ENCODE measurements around the gene R3HDM4.

The R3HDM4 gene

DNA sequence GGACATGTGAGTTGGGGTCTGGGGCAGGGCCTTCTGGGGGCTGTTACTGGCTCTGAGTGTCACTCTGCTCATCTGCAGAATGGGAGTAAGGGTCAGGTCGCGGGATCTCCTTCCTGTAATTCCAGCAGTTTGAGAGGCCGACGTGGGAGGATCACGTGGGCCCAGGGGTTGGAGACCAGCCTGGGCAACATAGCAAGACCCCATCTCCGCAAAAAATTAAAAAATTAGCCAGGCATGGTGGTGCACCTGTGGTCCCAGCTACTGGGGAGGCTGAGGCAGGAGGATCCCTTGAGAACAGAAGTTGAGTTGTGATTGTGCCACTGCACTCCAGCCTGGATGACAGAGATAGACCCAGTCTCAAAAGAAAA, 16.9 kb upstream of the R3HDM4 start:
- no peak for DNase-seq
- ATAC-seq: no peak

- no peak for ATAC-seq
- DNase-seq: no peak
These were observed 16.3 kb upstream of the R3HDM4 start for GRCh38 chr19:929203-929890.

- DNase-seq (no peak), ATAC-seq (no peak)
These were observed 15.6 kb upstream of the R3HDM4 start for GRCh38 chr19:928471-929202.

DNA sequence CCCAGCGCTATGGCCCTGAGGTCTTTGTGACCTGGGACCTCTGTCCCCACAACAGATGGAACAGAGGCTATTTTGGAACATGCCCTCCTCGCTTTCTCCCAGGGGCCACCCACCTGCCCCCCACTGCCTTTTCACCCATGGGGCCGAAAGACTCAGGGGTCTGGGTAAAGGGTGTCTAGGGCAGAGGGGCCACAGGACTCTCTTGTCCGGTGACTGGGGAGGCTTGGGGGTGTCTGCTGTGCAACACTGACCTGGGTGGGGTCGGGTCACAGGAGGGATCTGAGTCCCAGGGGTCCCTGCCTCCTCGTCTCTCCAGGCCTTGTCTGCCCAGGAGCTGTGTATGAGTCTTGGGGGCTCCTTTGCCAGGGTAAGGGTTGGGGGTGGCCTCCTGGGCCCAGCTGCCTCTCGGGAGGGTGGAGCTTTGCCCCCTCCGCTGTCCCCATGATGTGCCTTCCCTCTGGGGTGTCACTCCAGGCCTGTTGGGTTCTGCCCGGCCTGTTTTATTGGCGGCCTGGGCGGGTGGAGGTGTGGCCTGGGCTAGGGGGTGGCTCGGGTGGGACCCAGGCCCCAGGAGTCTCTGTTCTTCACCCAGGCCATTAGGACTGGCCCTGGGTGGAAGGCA, 14.9 kb upstream of the R3HDM4 start:
- DNase-seq (no peak), ATAC-seq (no peak)

GRCh38 chr19:927351-927779, 14.3 kb upstream of the R3HDM4 start:
- DNase-seq (no peak), ATAC-seq (no peak)

DNA sequence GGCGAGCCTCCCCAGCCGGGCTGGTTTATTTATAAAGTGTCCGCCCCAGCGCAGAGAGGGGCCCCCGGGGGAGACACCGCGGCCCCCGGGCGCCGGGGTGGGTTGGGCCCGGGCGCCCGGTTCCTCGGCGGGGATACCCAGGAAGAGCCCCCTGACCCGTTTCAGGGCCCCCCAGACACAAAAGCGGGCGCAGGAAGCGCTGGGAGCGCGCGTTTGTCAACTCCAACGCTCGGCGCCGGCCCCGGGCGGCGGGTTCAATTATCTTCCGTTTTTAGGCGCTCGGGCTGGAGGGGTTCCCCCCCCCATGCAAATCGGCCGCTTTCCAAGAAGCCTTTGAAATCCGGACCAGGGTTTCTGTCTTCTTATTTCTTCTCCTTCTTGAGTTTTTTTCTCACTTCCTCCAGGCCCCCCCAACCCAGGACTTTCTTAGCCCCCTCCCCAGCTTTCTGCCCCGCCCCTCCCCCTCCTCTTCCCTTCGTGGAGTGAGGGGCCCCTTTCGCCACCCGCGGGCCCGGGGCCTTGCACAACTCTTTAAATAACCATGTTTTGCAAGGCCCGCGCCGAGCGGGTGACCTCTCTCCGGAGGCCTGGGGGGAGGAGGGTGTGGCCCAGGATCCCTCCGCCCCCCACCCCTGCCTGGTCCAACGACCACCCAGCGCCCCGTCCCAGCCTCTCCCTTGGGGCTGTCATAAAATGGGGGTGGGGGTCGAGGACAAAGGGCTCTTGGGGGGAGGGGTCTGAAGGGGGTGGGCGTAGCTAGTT, 13.8 kb upstream of the R3HDM4 start:
- ATAC-seq: no peak
- peak; percentile 78 for DNase-seq

GRCh38 chr19:926323-926588, 13.2 kb upstream of the R3HDM4 start:
- DNase-seq (no peak), ATAC-seq (no peak)

- ATAC-seq (peak; percentile 65), DNase-seq (peak; percentile 82)
These were observed 12.7 kb upstream of the R3HDM4 start, which contains the start of gene ARID3A for GRCh38 chr19:925526-926322. Gene ARID3A (plus strand): TSS chr19:926035. CDS start chr19:929529, 3,494 bp downstream.

DNA sequence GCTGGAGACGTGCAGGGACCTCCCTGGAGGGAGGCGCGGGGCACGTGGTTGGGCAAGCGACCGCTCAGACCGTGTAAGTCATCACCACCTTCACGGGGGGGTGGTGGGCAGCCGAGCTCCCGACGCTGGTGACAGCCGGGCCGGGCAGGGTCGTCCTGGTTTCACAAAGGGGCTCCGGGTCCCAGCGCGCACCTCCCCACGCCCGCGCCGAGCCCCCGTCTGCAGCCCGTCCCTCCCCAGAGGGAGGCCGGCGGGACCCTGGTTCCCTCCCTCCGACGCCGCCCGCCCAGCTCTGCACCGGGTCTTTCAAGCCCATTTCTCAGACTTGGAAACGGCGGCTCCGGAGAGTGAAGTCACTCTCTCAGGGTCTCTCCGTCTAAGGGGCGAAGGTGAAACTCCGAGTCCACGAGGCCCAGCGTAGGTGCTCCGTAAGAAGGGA, 12.1 kb upstream of the R3HDM4 start:
- ATAC-seq (peak; percentile 62), DNase-seq (peak; percentile 55)

DNA sequence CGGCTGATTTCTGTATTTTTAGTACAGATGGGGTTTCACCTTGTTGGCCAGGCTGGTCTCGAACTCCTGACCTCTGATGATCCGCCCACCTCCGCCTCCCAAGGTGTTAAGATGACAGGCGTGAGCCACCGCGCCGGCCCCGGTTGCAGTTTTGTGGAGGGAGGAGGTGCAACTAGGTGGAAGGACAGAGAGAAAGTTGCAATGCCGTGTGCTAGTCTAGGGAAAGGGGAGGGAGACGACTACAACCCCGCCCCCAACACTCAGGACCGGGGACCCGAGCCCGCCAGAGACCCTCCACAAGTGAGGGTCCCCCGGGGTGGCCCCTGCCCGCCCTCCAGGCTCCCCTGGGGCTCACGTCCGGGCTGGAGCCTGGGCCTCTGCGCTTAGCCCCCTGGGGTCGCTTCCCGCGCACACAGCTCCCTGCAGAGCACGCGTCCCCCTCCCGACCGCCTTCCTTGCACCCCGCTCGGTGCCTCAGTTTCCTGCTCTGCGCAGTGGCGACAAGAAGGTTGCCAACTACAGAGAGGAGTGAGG, 11.6 kb upstream of the R3HDM4 start:
- no peak for ATAC-seq
- DNase-seq: peak; percentile 67

DNA sequence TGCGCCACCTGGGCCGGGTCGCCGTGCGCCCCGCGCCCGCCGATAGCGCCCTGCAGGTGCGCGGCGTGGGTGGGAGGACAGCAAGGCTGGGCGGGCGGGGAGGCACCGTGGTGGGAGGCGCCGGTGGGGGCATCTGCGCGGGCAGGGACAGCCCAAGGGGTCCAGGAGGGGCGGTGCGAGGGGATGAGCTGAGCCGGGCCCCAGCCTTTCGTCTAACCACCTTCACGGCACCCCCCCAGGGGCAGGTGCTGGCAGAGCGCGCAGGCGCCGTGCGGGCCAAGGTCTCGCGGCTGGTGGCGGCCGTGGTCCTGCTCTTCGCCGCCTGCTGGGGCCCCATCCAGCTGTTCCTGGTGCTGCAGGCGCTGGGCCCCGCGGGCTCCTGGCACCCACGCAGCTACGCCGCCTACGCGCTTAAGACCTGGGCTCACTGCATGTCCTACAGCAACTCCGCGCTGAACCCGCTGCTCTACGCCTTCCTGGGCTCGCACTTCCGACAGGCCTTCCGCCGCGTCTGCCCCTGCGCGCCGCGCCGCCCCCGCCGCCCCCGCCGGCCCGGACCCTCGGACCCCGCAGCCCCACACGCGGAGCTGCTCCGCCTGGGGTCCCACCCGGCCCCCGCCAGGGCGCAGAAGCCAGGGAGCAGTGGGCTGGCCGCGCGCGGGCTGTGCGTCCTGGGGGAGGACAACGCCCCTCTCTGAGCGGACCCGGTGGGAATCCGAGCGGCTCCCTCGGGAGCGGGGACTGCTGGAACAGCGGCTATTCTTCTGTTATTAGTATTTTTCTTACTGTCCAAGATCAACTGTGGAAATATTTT, 7.2 kb upstream of the R3HDM4 start:
- ATAC-seq: peak; percentile 47

DNA sequence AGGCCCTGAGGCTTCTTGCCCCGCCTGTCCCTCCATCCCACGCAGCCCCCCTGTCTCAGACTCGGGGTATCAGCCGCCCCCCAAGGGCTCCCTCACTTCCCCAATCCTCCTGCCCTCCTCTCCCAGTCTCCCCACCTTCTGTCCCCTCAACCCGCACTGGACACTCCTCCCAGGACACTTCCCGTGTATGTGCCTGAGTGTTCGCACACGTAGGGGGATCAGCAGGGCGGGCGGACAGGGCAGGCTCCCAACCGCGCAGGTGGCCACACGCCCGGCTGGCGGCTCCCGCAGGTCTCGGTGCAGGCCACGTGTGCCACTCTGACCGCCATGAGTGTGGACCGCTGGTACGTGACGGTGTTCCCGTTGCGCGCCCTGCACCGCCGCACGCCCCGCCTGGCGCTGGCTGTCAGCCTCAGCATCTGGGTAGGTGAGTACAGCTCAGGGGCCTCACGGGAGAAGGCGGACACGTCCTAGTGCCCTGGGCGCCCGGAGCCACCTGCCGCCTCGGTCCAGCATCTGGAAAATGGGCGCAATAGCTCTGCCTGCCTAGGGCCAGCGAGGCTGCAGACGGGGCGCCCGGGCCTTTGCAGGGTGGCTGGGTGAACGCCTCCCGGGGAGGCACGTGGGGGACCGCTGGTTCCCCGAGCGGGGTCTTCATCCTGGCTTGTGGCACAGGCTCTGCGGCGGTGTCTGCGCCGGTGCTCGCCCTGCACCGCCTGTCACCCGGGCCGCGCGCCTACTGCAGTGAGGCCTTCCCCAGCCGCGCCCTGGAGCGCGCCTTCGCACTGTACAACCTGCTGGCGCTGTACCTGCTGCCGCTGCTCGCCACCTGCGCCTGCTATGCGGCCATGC, 6.4 kb upstream of the R3HDM4 start:
- ATAC-seq: peak; percentile 11
- peak; percentile 56 for DNase-seq

More for the DNA sequence above, 7.2 kb upstream of the R3HDM4 start:
- DNase-seq: peak; percentile 71

DNA sequence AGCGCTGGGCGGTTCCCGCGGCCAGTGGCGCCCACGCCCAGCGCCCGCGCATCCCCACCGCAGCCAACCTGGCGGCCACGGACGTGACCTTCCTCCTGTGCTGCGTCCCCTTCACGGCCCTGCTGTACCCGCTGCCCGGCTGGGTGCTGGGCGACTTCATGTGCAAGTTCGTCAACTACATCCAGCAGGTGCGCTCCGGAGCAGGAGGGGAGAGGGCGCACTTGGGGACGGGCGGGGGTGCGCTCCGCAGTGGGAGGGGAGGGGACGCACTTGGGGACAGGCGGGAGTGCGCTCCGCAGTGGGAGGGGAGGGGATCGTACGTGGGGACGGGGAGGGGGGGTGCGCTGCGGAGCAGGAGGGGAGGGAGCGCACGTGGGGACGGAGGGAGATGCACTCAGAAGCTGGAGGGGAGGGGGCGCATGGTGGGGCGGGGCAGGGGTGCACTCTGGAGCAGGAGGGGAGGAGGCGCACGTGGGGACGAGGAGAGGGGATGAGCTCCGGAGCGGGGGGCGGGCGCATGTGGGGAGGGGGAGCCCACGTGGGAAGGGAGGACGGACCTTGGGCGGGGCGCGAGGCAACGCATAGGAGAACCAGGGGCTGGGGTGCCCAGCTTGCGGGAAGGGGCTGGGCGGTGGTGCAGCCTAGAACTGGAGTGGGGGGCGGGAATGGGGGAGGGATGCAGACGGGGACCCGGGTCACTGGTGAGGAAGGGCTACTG, 5.6 kb upstream of the R3HDM4 start:
- DNase-seq (peak; percentile 46), ATAC-seq (no peak)

GRCh38 chr19:918152-918437, 5.1 kb upstream of the R3HDM4 start:
- ATAC-seq (no peak), DNase-seq (no peak)

DNA sequence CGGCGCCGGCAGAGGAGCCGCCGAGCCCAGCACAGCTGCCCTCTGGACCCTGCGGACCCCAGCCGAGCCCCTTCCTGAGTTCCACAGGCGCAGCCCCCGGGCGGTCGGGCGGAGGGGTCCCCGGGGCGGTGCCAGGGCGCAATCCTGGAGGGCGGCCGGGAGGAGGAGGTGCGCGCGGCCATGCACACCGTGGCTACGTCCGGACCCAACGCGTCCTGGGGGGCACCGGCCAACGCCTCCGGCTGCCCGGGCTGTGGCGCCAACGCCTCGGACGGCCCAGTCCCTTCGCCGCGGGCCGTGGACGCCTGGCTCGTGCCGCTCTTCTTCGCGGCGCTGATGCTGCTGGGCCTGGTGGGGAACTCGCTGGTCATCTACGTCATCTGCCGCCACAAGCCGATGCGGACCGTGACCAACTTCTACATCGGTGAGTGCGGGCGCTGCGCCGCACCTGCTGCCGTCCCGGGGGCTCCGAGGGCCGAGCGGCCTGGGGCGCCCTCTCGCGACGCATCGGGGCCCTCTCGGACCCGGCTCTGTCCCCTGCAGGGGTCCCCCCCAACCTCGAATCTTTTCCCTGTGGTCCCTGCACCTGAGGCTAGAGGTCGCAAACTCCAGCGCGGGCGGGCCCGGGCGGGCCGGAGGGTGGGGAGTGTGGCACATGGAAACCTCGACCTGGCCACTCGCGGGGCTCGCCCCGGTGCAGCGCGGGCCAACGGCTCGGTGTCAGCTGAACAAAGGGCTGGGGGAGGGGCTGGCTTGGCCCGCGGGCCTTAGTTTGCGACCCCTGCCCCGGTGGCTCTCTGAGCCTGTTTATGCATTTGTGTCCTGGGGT, 4.5 kb upstream of the R3HDM4 start, which contains the start of gene KISS1R:
TSS of gene KISS1R (plus strand) at position 11 of the 829 bp plus-strand sequence. CDS start at position 181, 170 bp downstream.
- DNase-seq (peak; percentile 70), ATAC-seq (peak; percentile 10)

GRCh38 chr19:916645-917322, 3.8 kb upstream of the R3HDM4 start:
- DNase-seq (peak; percentile 59), ATAC-seq (no peak)
